Measurements from ENCODE around the gene CYP3A4.
"Not testable (repeated sequence)": the region's sequence is repeated elsewhere in the genome, so short reads cannot be mapped to it uniquely, and the experiment has no call there.

Gene CYP3A4

DNA sequence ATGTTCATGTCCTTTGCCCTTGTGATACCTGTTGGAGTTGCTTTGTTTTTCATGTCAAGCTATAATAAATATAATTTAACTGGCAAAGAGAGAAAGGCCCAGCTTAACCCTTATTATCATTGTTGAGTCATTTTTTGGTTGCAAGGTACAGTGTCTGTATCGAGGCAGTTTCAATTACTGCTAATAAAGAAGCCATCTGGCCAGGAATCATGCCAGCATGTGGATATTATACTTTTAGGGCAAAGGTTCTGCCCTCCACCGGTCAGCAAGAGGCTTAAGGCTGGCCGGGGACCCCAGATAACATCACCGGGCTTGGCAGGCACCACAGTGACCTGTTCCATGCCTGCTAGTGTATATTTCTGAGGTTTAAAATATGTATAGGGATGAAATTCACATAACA lies 9.0 kb upstream of the CYP3A4 start:
- no peak for DNase-seq (ENCODE audit: low spot score)

DNA sequence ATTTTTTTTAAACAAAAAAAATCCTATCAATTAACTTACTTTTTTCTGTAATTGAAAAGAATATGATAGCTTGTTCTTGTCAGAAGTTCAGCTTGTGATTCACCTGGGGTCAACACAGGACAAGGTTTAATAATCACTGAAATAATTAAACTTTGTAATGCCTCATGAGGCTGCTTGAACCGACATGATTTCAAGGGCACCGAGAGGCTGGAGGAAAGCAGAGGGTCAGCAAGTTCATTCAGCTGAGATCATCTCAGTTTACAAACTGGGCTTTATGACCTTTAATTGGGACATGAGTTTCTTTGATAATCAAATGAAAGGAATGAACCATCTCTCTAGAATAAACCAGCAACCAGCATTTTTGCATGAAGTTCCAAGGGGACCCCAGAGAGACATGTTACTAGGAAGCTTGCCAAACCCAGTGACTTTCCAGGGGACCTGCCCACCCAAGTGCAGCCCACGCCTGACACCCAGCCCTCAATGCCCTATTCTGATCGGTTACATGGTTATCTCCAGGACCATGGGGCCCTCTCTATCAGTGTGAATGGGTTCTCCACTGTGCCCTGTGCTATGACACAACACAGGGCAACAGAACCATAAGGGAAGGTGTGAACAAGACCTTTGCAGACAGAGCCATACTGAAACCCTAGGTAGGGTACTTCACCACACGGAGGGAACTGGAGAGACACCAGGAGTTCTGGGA lies 7.8 kb upstream of the CYP3A4 start:
- no peak for DNase-seq (ENCODE audit: low spot score)

DNA sequence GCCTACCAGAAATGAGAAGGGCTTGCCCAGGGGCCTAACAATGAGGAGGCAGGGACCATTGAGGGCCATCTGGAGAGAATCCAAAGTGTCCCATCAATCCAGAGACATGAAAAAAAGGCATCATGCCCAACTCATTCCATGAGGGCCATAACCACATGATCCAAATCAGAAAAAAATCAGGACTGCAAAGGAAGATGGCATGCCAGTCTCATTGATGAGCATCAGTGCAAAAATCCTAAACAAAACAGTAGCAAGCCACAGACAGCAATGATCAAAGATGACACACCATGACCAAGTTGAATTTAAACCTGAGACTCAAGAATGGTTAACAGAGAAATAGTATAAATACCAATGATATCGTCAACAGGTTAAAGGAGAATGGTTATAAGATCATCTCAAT lies 7.0 kb upstream of the CYP3A4 start:
- DNase-seq (ENCODE audit: low spot score) = no peak

DNA sequence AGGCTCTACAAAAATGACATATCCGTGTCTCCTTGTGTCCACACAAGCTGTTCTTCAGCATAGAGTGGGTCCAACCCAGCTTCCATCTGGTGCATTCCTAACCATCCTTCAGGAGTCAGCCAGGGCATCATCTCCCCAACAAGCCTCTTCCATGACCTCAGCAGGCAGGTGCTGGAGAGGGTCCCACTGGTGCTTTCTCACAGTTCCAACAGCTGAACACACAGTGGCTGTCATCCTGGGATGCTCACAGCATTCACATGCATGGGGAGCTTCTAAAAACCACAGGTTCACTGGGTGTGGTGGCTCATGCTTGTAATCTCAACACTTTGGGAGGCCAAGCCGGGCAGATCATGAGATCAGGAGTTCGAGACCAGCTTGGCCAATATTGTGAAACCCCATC lies 6.4 kb upstream of the CYP3A4 start:
- DNase-seq (ENCODE audit: low spot score) = no peak

DNA sequence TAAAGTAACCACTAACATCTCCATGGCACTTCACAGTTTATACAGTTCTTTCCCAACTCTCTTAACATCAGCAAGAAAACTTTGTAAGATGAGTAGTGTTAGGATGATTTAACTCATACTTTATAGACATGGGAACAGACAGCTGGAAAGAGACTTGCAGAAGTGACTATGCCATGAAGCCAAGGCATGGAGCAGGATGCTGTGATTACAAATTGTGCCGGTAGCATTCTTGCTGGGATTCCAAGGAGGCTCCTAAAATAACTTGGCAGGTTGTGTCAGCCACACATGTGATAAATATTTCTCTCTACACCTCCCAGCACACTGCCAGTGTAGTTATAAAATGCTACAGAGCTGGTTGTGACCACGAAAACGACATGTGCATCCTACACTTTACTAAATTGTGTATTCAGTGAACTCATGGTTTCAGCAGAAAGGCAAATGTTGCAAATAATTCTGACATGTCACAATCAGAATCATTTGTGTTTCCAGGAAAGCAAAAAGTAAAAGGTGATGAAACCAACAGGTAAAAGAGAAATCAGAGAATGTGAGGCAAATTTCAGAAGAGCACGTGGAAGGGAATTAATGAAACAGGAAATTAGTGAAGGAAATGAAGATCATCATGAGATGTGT lies 5.6 kb upstream of the CYP3A4 start:
- DNase-seq (ENCODE audit: low spot score) = no peak

DNA sequence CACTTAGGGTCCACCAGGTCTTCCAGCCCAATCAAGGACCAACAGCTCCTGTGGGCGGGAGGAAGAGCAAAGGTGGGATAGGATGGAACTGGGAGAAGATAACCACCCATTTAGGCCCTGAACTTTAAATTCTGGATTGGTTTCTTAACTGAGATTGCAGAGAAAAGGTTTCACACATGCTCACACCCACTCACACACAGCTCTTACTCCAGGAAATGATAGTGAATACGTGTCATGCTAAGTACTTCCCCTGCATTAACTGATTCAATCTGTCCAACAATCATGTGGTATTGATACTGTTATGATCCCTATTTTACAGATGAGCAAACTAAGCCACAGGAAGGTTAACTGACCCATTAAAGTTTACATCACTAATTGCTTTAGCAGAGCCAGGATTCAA lies 4.6 kb upstream of the CYP3A4 start:
- no peak for DNase-seq (ENCODE audit: low spot score)

DNA sequence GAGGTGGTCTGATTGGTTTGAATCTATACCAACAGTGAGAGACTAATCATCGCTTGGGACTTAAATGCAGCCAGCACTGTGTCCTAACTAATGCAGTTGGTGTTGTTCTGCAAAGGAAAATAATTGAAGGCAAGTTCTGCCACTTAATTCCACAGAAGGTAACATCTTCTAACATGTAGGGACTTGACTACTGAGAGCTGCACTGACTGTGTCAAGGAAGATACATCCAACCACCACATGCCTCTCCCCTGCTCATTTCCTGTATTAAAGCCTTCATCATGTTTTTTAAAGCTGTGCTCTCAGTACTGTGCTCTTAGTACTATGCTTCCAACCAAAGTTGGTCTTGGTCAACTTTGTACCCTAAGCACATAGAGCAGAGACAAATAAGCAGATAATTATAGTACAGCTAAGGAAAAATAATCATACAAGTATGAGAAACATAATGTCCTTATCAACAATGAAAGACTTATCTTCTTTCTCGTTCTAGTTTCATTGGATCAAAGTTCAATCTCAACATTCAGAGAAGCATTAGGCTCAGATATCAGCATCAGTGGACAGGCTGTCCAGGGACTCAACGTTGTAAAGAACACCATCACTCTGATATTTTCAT lies 2.8 kb upstream of the CYP3A4 start:
- DNase-seq (ENCODE audit: low spot score) = no peak

DNA sequence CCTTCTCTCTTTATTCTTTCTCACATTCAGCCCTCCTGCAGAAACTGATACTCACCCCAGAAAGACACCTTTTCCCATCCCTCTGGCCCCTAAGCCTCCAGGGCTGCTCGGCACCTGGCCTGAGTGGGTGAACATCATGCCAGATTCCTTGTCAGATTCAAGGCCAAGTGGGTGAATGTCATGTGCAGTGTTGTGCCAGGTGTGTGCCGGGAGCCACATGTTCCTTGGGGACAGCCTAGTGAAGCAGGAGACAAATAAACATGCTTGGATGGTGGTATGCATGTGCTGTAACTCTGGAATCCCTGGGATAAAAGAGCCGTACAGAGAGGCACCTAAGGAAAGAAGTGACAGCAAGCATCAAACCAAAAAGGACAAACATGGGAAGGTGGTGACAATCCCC lies 1.7 kb upstream of the CYP3A4 start:
- DNase-seq (ENCODE audit: low spot score) = not testable (repeated sequence)

DNA sequence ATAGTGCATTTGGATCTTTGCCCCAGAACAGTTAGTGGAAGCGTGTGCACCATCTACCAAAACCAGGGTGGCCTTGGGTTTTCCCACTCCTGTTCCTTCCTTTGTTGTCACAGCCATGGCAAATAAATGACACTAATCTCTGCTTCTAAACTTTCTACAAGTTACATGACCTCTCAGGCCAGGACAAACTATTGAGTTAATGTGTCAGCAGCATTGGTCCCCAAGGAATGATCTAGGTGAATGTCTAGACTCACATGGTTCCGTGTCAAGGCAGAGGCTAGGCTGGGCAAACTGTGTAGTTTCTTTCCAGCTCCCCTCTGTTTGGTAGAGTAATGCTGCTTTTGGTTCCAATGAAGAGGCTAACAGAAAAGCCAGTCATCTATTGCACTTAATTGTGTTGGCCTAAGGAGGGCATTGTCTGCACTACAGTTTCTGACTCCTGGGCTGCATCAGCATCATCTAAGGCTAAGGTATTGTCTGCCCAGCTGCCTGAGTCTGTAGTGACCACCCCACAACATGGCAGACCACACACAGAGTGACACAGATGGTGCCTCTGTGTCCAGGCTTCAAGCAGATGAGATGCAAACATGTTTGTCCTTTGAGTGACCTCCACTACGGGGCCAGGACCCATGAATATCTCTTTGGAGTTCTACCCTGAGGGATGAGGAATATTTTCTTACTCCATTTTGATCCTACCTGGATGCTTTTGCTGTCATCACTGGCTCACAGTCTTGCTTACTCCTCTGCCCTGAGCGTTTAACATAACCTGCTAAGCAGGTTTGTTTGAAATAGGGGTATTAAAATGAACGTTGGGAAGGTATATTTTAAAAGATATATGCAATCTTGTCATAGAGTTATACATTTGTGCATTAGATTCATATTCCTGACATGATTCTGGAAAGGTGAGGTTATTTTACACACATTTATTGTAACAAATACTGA lies 1.7 kb downstream of the CYP3A4 start:
- no peak for DNase-seq (ENCODE audit: low spot score)

DNA sequence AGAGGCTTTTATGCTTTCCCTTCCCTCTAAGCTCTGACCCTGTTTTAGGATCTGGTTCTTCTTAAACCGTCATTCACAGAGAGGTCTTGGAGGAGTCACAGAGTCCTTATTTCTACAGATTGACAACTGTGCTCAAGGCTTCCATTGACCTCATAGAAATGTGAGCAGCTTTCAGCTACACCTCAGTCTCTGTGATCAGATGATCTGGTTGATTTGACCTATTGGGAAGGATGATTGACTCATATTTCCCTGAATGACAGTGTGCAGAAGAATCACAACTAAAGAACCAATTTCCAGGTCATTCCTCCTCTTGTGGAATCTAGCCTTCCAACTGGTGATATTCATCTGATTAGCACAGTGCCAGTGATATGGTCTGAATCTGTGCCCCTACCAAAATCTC lies 3.4 kb downstream of the CYP3A4 start:
- no peak for DNase-seq (ENCODE audit: low spot score)

DNA sequence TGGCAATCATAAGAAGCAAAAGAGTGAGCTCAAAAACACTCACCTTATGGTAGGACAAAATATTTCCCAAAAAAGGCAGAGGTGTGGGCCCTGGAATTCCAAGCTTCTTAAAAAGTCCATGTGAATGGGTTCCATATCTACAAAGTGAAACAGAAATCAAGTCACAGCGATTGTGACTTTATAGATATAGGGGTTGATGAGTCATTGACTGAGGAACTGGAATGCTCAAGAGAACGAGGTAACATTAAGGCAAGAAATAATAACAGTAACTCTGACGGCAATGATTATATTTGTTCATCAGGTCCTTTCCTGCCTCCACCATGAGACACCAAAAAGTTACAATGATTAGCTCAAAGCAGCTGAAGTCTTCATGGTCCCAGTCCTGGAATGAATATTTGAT lies 4.0 kb downstream of the CYP3A4 start:
- no peak for DNase-seq (ENCODE audit: low spot score)

DNA sequence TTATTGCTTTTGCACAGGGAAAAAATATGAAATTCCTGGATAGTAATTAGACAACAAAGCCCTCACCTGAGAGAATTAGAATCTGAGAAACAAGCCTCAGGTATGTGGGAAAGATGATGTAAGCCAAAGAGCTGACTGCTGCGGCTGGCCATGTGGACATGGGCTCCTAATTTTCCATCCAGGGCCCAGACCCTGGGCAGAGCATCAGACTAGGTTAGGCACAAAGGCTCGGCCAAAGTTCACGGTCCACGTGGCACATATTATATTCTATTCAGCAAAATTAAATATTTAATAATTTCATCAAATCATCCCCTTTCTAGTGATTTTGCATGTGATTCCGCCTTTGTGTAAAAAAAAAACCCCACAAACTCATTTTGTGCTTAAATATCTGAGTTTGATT lies 5.1 kb downstream of the CYP3A4 start:
- DNase-seq (ENCODE audit: low spot score) = no peak

DNA sequence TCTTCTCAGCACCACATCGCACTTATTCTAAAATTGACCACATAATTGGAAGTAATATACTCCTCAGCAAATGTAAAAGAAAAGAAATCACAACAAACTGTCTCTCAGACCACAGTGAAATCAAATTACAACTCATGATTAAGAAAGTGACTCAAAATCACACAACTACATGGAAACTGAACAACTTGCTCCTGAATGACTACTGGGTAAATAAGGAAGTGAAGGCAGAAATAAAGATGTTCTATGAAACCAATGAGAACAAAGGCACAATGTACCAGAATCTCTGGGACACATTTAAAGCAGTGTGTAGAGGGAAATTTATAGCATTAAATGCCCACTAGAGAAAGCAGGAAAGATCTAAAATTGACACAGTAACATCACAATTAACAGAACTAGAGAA lies 10.6 kb downstream of the CYP3A4 start:
- DNase-seq (ENCODE audit: low spot score) = not testable (repeated sequence)

DNA sequence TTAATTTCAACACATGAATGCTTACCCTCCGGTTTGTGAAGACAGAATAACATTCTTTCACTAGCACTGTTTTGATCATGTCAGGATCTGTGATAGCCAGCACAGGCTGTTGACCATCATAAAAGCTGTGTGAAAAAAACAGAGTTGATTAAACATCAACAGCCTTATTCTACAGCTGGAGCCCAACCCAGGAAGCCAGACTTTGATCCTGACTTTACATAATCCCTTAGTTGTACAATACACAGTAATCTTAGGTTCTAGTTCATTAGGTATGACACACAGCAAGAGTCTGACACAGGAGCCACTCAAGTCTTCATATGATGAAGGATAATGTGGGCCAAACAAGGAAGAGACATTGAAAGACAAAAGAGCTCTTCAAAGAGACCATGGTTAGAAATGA lies 11.4 kb downstream of the CYP3A4 start:
- no peak for DNase-seq (ENCODE audit: low spot score)

DNA sequence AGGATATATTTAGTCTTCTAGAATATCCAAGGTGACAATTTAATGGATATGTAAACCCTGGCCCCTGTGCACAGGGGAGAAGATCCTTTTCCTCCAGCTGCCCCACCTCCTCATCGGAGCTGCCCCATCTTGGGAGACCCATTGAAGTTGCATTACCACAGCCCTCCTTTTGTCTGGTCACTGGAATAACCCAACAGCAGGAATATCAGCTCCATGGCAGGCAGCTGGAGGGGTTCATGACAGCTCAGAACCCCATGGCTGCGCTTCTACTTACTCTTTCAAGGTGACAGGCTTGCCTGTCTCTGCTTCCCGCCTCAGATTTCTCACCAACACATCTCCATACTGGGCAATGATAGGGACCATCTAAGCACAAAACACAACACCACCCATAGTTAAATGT lies 14.5 kb downstream of the CYP3A4 start:
- not testable (repeated sequence) for DNase-seq (ENCODE audit: low spot score)

DNA sequence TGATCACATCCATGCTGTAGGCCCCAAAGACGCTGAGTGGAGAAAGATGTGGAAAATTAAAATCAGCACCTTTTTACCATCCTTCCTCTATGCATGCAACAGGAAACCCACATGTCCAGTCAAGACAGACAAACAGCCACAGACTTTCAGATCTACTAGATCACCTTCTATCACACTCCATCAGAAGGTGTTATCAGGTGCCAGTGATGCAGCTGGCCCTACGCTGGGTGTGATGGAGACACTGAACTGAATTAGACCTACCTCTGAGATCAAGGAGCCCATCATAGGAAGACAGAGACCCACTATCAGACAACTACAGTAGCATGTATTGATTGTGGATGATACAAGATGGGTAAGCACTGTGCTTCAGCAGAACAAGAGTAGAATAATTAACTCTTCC lies 15.5 kb downstream of the CYP3A4 start:
- no peak for DNase-seq (ENCODE audit: low spot score)

DNA sequence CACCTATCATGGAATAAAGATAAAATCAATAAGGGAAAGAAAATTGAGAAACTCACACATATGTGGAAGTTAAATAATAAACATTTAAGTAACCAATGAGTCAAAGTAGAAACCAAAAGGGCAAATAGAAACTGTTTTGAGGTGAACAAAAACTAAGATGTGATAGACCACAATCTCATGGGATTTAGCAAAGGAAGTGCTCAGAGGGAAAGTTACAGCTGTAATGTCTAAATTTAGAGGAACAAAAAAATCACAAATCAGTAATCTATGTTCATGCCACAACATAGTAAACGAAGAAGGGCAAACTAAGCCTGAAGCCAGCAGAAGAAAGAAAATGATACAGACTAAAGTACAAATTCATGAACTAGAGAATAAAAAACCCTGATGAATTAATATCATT lies 16.3 kb downstream of the CYP3A4 start:
- no peak for DNase-seq (ENCODE audit: low spot score)

DNA sequence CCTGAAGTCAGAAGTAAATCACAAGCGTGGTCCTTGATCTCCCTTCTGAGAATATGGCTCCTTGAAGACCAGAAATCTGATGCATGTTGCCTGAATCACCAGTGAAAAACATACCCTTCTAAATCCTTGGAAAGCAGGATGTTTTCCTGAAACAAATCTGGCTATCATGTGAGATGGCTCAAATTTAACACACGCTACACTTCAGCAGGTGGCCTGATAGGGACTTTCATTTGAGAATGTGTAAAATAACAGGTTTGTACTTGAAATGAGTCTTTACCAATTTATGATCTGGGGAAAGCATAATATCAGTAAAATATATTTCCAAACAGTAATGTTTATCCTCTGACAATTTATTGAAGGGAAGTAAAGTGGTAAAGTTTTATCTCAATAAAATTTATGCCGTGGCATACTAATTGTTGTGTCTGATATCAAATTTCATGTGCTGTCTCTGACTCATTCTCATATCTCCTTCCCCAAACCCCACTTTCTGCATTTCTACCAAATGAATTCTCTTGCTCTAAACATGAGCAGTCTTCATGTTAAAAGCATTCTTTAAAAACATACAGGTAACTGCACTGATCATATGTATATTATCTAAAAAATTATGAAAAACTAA lies 17.4 kb downstream of the CYP3A4 start:
- DNase-seq (ENCODE audit: low spot score) = no peak

DNA sequence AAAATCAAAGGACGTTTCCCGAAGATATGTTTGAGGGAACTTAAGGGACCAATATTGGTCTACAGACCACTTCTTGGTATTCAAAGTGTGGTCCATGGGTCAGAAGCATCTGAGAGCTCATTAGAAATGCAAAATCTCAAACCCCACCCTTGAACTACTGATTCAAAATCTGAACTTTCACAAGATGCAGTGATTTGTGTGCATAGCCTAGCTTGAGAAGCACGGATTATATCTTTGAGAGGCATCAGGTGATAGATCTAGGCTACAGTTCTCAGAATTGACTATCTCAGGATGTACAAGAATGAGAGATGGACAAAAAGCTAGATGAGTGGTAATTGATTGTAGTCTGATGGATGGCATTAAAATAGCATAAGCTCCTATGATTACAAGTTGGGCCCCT lies 19.5 kb downstream of the CYP3A4 start:
- DNase-seq (ENCODE audit: low spot score) = no peak

DNA sequence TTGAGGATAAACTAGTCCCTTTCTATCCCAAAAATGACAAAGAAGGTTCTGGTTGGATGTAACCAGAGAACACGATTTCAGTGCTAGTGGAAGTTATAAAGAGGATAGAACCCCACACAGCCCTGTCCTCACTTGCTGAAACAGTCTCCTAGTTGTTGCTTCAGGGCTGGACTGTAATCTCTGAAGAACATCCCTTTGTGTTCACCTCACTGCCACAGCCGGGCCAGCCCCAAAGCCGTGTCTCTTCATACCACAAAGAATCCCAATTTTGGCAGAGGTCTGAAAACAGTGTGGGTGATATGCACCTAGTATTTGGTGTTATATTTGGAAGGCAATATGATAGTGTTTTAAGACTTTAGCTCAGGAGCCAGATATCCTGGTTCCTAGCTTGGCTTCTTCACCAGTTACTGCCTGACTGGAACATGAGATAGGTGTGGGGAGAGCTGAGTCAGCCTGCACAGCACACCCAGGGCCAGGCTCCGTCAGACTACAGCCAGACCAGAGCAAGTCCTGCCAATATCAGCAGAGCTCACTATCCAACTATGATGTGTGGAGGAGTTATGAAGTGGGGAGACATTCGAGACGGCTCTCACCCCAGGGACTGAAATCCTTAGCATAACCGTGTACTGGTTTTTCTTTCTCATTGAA lies 21.2 kb downstream of the CYP3A4 start:
- DNase-seq (ENCODE audit: low spot score) = no peak

DNA sequence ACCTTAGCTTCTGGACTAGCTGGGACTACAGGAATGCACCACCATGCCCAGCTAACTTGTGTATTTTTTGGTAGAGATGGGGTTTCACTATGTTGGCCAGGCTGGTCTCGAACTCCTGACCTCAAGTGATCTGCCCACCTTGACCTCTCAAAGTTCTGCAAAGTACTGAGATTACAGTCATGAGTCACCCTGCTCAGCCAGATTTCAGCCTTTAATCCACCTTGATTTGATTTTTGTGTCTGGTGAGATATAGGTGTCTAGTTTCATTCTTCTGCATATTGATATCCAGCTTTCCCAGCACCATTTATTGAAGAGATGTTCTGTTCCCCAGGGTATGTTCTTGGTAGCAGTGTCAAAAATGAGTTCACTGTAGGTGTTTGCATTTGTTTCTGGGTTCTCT lies 28.9 kb downstream of the CYP3A4 start:
- no peak for DNase-seq (ENCODE audit: low spot score)

DNA sequence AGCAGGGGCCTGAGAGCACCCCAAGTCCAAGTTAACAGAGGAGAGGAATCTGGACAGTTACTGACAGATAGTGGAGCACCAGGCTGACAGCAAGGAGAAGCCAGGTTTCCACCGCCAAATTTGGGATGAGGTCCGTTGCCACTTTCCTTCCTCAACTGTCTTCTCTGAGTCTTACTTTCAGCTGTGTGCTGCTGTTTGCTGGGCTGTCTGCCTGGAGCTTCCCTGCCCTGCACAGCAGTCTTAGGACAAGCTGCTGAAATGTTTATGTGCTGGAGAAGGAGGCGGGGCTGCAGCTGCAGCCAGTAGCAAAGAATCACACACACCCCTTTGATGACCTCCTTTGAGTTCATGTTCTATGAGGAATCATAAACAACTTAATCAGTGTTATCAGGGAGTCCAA lies 31.6 kb downstream of the CYP3A4 start:
- DNase-seq (ENCODE audit: low spot score) = no peak
